Activated CD8-positive, alpha-beta memory T cell treated with anti-CD3 and anti-CD28 coated beads, Interleukin-2, amount 50 U/mL, for 1 hour (primary cell): ENCODE measurements around the gene CFAP74.
A peak's percentile ranks its signal among the peaks of the same experiment; 100 is the strongest.
"Not testable (repeated sequence)": the region's sequence is repeated elsewhere in the genome, so short reads cannot be mapped to it uniquely, and the experiment has no call there.

Experiments
- DNase-seq: peaks from one replicate; pipeline ENCODE4 v3.0.0-alpha.2; 2020; ENCODE audit errors: extremely low read depth

The CFAP74 gene

DNA sequence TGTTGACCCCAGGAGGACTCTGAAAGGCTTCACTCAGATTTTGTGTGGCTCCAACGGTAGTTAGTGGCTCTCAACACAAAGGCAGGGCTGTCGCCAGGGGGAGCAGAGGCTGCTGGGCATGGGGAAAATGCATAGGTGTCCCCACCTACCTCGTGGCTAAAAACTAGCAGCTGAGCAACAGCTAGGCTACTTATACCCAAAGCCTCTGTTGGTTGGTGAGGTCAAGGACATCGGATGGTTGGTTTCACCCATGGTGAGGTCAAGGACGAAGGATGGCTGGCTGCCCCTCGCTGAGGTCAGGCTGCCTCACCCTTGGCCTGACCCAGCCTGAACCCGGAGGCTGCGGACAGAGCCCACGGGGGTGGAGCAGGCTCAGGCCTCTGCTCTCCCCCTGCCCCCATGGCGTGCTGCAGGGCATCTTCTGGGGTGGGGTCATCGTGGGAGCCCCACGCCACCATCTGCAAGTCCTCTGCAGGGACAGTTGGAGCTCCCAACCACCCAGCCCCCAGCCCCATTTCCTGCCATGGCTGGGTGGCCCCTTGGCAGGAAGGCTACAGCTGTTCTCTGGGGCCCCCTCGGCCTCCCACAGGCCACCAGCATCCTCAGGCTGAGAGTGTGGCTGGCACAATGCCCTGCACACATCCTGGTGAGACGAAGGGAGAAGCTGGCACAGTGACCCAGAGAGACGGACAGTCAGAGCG lies 104.2 kb downstream of the CFAP74 start:
- DNase-seq, result no peak

- no peak for DNase-seq
Observed at GRCh38 chr1:1898246-1898933, 105.2 kb downstream of the CFAP74 start.

GRCh38 chr1:1895456-1896336 lies 107.9 kb downstream of the CFAP74 start:
- no peak for DNase-seq

DNA sequence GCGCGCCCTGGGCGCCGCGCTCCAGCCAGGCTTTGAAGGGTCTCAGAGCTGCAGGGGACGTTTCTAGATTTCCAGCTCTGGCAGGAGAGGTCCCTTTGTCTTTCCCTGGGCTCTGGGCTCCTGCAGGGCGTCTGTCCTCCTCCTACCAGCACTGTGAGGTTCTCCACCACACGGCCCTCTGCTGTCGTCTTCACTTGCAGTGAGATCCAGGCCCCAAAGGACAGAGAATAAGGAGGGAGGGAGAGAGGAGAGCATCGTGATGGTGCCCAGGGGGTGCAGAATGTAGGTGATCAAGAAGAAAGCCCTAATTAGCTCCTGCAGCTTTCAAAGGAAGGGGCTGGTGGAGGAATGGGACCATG lies 108.5 kb downstream of the CFAP74 start:
- DNase-seq, result no peak

GRCh38 chr1:1894354-1895059 lies 109.1 kb downstream of the CFAP74 start:
- no peak for DNase-seq

DNA sequence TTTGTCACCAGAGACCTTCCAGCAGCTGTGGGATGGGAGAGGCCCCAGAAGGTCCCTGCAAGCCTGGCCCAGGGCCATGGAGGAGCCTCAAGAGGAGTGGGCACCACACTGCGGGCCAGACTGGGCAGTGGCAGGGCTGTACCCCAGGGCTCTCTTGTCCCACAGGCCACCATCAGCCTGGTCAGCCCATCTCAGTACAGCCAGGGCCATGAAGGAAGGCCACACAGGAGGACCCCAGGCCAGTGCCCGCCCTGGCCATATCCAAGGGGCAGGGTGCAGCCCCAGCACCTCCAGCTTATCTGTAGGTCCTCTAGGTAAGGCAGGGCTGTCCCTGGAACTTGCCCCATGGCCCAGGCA lies 109.6 kb downstream of the CFAP74 start:
- no peak for DNase-seq

GRCh38 chr1:1893291-1893985 lies 110.1 kb downstream of the CFAP74 start:
- no peak for DNase-seq

GRCh38 chr1:1892763-1893120 lies 110.8 kb downstream of the CFAP74 start:
- DNase-seq, result no peak

DNA sequence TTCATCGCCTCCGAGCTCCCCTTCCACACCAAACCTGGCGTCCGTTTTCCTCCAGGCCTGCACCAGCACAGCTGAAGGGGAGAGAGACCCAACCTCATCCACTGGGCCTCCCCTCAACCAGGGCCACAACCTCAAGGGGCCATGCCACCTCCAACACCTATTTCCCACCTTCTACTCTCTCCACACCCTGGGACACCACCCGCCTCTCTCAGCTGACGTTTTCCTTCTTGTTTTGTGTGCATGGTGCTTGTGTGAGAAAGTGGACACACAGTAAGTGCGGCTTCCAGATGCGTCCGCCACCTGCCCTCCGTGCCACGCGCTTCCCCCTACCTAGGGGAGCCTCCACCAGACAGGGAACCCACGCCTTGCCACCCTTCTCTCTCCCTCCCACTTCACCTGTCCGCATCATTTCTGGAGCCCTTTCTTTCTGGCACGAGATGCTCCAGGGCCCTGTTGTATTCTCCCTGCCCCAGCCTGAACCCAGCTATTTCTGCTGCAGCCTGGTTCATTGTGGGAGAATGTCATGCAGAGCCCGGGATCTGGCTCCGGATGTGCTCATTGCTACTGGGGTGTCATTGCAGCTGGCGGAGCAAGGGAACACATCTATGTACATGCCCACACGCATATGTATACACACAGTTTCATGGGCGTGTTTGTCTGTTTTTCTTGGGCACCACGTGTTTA lies 111.4 kb downstream of the CFAP74 start:
- no peak for DNase-seq

GRCh38 chr1:1891349-1892078 lies 112.1 kb downstream of the CFAP74 start:
- DNase-seq, result peak; percentile 48

DNA sequence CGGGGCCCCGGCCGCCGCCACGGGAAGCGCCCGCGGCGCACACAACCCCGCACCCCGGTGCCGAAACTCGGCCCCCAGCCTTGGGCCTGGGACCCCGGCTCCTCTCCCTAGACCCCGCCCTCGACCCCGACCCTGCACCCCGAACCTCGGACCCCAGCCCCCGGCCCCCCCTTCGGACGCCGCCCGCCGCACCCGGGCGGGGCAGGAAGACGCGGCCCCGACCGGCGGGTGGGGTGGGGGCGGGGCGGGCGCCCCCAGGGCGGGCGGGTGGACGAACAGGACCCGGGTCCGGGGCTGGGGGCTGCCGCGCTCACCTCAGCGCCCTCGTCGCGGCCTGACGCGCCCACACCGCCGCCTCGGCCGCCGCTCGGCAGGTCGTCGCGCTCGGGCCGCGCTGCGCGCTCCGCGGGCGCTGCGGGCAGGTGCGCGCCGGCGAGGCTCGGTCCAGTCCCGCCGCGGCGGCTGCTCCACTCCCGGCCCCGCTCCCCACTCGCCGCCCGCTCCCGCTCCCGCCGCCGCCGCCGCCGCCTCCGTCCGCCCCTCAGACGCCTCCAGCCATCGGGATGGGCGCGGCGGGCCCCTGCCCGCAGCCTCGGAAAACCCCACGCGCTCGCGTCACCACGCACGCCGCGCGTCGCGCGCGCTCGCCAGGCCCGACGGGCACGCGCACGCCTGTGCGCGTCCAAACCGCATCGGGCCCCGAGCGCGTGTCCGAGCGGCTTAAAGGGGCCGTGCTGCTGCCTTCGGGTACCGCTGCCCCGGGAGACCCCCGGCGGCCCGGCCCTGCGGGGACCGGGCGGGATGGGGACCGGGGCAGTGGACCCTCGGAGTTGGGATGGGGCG lies 112.9 kb downstream of the CFAP74 start, which contains the start of gene GNB1:
GNB1 (minus strand) TSS at position 582 of the 843 bp plus-strand sequence. CDS start 65,634 bp downstream, outside the sequence.
- DNase-seq, result peak; percentile 53

DNA sequence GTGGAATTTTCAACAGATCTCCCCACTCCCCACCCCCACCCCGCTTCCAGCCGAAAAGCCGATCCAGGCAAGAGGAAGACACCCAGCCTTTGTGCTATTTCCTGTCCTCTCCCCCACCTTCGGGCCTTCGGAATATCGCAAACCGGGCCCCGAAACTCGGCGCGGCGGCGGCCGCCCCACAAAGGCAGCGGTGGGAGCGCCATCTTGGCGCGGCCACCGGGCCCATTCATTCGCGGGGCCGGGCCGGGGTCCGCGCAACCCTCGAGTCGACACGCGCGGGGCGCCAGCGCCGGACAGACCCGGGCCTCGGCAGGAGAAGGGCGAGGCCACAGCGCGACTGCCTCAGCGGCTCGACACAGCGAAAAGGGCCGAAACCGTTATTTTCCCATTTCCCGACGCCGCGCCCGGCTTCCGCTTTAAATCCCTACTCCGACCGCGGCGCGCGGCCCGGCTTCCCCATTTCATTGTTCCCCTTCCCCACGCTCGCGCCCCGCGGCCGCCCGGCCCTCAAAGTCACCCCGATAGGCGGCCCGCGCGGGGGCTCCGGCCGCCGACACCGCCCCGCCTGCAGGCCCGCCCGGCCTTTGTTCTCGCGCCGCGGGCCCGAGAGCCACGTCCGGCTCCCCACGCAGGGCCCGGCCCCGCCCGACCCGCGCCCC lies 113.6 kb downstream of the CFAP74 start:
- DNase-seq, result no peak

- DNase-seq, result no peak
Observed at GRCh38 chr1:1889090-1889750, 114.4 kb downstream of the CFAP74 start.

DNA sequence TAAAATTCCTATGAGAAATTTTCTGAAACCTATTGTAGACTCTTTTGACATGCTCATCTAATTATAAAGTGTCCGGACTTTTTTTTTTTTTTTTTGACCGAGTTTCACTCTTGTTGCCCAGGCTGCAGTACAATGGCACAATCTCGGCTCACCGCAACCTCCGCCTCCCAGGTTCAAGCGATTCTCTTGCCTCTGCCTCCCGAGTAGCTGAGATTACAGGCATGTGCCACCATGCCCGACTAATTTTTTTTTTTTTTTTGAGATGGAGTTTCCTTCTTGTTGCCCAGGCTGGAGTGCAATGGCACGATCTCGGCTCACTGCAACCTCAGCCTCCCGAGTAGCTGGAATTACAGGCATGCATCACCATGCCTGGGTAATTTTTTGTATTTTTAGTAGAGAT lies 119.7 kb downstream of the CFAP74 start:
- DNase-seq, result not testable (repeated sequence)

- DNase-seq, result no peak
Observed at GRCh38 chr1:1883092-1883873, 120.3 kb downstream of the CFAP74 start.

- DNase-seq, result no peak
Observed at GRCh38 chr1:1881727-1882126, 121.9 kb downstream of the CFAP74 start.

- DNase-seq, result no peak
Observed at GRCh38 chr1:1880617-1881312, 122.8 kb downstream of the CFAP74 start.
